Mammary epithelial cell (primary cell): ENCODE results near the gene ATP6V0E1.

Experiments
- EZH2 ChIP-seq: IDR thresholded peaks from 2 replicates; pipeline ENCODE4 v1.6.1; 2012; ENCODE audit warnings: low read length, inconsistent platforms, borderline replicate concordance
- TF ChIP-seq, protein P1 (sequence below), 2 donors: IDR thresholded peaks in 1 of 2; conservative IDR thresholded peaks in 1 of 2; 2 replicates each; pipeline ENCODE4 v1.5.1; 2011 to 2012; ENCODE audit warnings: inconsistent platforms in 2 of 2, low read length in 2 of 2, mild to moderate bottlenecking in 2 of 2, control low read depth in 1 of 2, low read depth in 1 of 2; ENCODE audit not compliant: insufficient read depth in 1 of 2; ENCODE audit errors: extremely low read depth in 1 of 2

GRCh38 chr5:173053041-173053440, 69.5 kb downstream of the ATP6V0E1 start:
- TF ChIP-seq, protein P1, sequence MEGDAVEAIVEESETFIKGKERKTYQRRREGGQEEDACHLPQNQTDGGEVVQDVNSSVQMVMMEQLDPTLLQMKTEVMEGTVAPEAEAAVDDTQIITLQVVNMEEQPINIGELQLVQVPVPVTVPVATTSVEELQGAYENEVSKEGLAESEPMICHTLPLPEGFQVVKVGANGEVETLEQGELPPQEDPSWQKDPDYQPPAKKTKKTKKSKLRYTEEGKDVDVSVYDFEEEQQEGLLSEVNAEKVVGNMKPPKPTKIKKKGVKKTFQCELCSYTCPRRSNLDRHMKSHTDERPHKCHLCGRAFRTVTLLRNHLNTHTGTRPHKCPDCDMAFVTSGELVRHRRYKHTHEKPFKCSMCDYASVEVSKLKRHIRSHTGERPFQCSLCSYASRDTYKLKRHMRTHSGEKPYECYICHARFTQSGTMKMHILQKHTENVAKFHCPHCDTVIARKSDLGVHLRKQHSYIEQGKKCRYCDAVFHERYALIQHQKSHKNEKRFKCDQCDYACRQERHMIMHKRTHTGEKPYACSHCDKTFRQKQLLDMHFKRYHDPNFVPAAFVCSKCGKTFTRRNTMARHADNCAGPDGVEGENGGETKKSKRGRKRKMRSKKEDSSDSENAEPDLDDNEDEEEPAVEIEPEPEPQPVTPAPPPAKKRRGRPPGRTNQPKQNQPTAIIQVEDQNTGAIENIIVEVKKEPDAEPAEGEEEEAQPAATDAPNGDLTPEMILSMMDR (conservative IDR thresholded peaks at IDR 0.05 in 1 of 2, IDR thresholded peaks at IDR 0.05 in 1 of 2; ENCODE audit: extremely low read depth in 1 of 2, insufficient read depth in 1 of 2, low read depth in 1 of 2, low read length in 2 of 2) = no peak
- TF ChIP-seq EZH2 = no peak
